ENCODE results near the gene OR4K17.

Gene OR4K17

GRCh38 chr14:20138520-20138919 lies 28.0 kb downstream of the OR4K17 start, which contains the start of gene OR4N5 (continued):
- TF ChIP-seq ZNF513 (tag by site-specific recombination; IDR thresholded peaks at IDR 0.05) (no peak), SALL2 (tag by site-specific recombination; IDR thresholded peaks at IDR 0.05; ENCODE audit: borderline replicate concordance) (no peak)

GRCh38 chr14:20143911-20144310 lies 33.4 kb downstream of the OR4K17 start:
- Histone ChIP-seq H3K36me3 (ENCODE audit: control insufficient read depth in 2 of 2, insufficient read depth in 1 of 2, low read length in 2 of 2) (no peaks in the 10 kb centered on the region), H3K4me1 (ENCODE audit: control insufficient read depth, insufficient read depth, low read length) (no peaks in the 10 kb centered on the region), H3K4me3 (ENCODE audit: low read depth, low read length) (no peak overlapping the region), H3K27ac (ENCODE audit: extremely low read depth, low read depth, low read length) (no peak overlapping the region), H3K9me3 (ENCODE audit: control insufficient read depth, insufficient read depth, low read depth, low read length) (no peaks in the 10 kb centered on the region)
- CTCF ChIA-PET: interaction anchor here (0.6 to 1.2 kb wide), 4 partner anchors 13 to 1463 kb away, joined by 3 to 6 read pairs (median 4); no protein-coding TSS in a partner anchor
- no peak for TF ChIP-seq ZNF785 (tag by site-specific recombination; IDR thresholded peaks at IDR 0.05)
- no peak for TF ChIP-seq ZNF571 (tag by site-specific recombination; IDR thresholded peaks at IDR 0.05)
- no peak for TF ChIP-seq ZNF561 (tag by site-specific recombination; IDR thresholded peaks at IDR 0.05; ENCODE audit: borderline replicate concordance)
- POLR2A ChIA-PET: no interaction called here

- H3K27ac ChIP-seq (ENCODE audit: extremely low read depth, low read depth, low read length): no peak overlapping the region
- no peak overlapping the region for H3K4me3 ChIP-seq (ENCODE audit: low read depth, low read length)
- H3K9me3 ChIP-seq (ENCODE audit: control insufficient read depth, insufficient read depth, low read depth, low read length): no peaks in the 10 kb centered on the region
- H3K4me1 ChIP-seq (ENCODE audit: control insufficient read depth, insufficient read depth, low read length): no peaks in the 10 kb centered on the region
- ChIA-PET POLR2A (no interaction called here), CTCF (no interaction called here)
- TF ChIP-seq KLF16 (tag by site-specific recombination; IDR thresholded peaks at IDR 0.05) (no peak), ZNF658 (tag by site-specific recombination; IDR thresholded peaks at IDR 0.05) (no peak), ZNF184 (tag by site-specific recombination; IDR thresholded peaks at IDR 0.05) (no peak), ZNF529 (tag by site-specific recombination; IDR thresholded peaks at IDR 0.05; ENCODE audit: insufficient replicate concordance) (no peak), ZBTB11 (tag by site-specific recombination; conservative IDR thresholded peaks at IDR 0.05; ENCODE audit: low read depth) (no peak), PATZ1 (tag by site-specific recombination; IDR thresholded peaks at IDR 0.05) (no peak), GLI2 (tag by site-specific recombination; IDR thresholded peaks at IDR 0.05; ENCODE audit: borderline replicate concordance, low read depth) (no peak), ZNF596 (tag by site-specific recombination; IDR thresholded peaks at IDR 0.05) (no peak), ZNF48 (tag by site-specific recombination; IDR thresholded peaks at IDR 0.05) (no peak), ZFHX2 (tag by site-specific recombination; conservative IDR thresholded peaks at IDR 0.05) (no peak), ZNF211 (tag by site-specific recombination; IDR thresholded peaks at IDR 0.05; ENCODE audit: low read depth) (no peak), EGR2 (tag by site-specific recombination; IDR thresholded peaks at IDR 0.05; ENCODE audit: low read depth) (no peak), ZNF654 (tag by site-specific recombination; IDR thresholded peaks at IDR 0.05; ENCODE audit: low read depth) (no peak)
- TF ChIP-seq, protein P1, sequence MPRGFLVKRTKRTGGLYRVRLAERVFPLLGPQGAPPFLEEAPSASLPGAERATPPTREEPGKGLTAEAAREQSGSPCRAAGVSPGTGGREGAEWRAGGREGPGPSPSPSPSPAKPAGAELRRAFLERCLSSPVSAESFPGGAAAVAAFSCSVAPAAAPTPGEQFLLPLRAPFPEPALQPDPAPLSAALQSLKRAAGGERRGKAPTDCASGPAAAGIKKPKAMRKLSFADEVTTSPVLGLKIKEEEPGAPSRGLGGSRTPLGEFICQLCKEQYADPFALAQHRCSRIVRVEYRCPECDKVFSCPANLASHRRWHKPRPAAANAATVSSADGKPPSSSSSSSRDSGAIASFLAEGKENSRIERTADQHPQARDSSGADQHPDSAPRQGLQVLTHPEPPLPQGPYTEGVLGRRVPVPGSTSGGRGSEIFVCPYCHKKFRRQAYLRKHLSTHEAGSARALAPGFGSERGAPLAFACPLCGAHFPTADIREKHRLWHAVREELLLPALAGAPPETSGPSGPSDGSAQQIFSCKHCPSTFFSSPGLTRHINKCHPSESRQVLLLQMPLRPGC (tag by site-specific recombination; IDR thresholded peaks at IDR 0.05): no peak
- TF ChIP-seq, protein P2, sequence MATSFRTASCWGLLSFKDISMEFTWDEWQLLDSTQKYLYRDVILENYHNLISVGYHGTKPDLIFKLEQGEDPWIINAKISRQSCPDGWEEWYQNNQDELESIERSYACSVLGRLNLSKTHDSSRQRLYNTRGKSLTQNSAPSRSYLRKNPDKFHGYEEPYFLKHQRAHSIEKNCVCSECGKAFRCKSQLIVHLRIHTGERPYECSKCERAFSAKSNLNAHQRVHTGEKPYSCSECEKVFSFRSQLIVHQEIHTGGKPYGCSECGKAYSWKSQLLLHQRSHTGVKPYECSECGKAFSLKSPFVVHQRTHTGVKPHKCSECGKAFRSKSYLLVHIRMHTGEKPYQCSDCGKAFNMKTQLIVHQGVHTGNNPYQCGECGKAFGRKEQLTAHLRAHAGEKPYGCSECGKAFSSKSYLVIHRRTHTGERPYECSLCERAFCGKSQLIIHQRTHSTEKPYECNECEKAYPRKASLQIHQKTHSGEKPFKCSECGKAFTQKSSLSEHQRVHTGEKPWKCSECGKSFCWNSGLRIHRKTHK (tag by site-specific recombination; IDR thresholded peaks at IDR 0.05): no peak
- H3K36me3 ChIP-seq (ENCODE audit: control insufficient read depth in 2 of 2, insufficient read depth in 1 of 2, low read length in 2 of 2): no peaks in the 10 kb centered on the region
These were observed 34.3 kb downstream of the OR4K17 start for GRCh38 chr14:20144820-20145219.

Measured in HEK293 (cell line).